Neural cell (in vitro differentiated cells): Measurements from ENCODE around the gene RPGRIP1L.

Source experiments
- EZH2 ChIP-seq: fragments of 200-600, 300-800 bp; shearing (Covaris generic), sonication (generic); IDR thresholded peaks from 2 replicates; pipeline ENCODE4 v1.6.1; 2014; ENCODE audit warnings: antibody characterized with exemption, low read length, borderline replicate concordance, mild to moderate bottlenecking; ENCODE audit not compliant: insufficient read depth, poor library complexity, severe bottlenecking
- POLR2AphosphoS5 ChIP-seq: IDR thresholded peaks from 2 replicates; pipeline ENCODE4 v1.6.1; 2012
- TF ChIP-seq, protein P1 (sequence below): fragments of 450-650 bp; IDR thresholded peaks from 2 replicates; pipeline ENCODE4 v1.5.1; 2014; ENCODE audit warnings: antibody characterized with exemption, mild to moderate bottlenecking, moderate library complexity; ENCODE audit not compliant: poor library complexity, severe bottlenecking
- TF ChIP-seq, protein P2 (sequence below): IDR thresholded peaks from 2 replicates; pipeline ENCODE4 v1.6.1; 2012; ENCODE audit warnings: borderline replicate concordance

DNA sequence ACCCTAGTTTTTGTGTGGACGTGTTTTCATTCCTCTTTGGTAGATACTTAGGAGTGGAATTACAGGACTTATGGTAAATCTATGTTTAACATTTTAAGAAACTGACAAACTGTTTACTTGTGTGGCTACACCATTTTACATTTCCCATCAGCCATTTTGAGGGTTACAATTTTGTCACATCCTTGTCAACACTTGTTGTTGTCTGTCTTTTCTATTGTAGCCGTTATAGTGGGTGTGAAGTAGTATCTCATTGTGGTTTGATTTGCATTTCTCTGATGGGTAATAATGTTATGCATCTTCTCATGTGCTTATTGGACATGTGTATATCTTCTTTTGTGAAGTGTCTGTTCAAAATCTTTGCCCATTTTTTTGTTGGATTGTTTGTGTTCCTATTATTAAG lies 4.8 kb upstream of the RPGRIP1L start:
- TF ChIP-seq EZH2 (no peak), POLR2AphosphoS5 (no peak)
- TF ChIP-seq, protein P1, sequence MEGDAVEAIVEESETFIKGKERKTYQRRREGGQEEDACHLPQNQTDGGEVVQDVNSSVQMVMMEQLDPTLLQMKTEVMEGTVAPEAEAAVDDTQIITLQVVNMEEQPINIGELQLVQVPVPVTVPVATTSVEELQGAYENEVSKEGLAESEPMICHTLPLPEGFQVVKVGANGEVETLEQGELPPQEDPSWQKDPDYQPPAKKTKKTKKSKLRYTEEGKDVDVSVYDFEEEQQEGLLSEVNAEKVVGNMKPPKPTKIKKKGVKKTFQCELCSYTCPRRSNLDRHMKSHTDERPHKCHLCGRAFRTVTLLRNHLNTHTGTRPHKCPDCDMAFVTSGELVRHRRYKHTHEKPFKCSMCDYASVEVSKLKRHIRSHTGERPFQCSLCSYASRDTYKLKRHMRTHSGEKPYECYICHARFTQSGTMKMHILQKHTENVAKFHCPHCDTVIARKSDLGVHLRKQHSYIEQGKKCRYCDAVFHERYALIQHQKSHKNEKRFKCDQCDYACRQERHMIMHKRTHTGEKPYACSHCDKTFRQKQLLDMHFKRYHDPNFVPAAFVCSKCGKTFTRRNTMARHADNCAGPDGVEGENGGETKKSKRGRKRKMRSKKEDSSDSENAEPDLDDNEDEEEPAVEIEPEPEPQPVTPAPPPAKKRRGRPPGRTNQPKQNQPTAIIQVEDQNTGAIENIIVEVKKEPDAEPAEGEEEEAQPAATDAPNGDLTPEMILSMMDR, result no peak
- TF ChIP-seq, protein P2, sequence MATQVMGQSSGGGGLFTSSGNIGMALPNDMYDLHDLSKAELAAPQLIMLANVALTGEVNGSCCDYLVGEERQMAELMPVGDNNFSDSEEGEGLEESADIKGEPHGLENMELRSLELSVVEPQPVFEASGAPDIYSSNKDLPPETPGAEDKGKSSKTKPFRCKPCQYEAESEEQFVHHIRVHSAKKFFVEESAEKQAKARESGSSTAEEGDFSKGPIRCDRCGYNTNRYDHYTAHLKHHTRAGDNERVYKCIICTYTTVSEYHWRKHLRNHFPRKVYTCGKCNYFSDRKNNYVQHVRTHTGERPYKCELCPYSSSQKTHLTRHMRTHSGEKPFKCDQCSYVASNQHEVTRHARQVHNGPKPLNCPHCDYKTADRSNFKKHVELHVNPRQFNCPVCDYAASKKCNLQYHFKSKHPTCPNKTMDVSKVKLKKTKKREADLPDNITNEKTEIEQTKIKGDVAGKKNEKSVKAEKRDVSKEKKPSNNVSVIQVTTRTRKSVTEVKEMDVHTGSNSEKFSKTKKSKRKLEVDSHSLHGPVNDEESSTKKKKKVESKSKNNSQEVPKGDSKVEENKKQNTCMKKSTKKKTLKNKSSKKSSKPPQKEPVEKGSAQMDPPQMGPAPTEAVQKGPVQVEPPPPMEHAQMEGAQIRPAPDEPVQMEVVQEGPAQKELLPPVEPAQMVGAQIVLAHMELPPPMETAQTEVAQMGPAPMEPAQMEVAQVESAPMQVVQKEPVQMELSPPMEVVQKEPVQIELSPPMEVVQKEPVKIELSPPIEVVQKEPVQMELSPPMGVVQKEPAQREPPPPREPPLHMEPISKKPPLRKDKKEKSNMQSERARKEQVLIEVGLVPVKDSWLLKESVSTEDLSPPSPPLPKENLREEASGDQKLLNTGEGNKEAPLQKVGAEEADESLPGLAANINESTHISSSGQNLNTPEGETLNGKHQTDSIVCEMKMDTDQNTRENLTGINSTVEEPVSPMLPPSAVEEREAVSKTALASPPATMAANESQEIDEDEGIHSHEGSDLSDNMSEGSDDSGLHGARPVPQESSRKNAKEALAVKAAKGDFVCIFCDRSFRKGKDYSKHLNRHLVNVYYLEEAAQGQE, result no peak
